Astrocyte of the spinal cord (primary cell): ENCODE measurements around the gene PIAS3.

ENCODE experiments used
- DNase-seq: peaks from one replicate; pipeline ENCODE4 v3.0.0; 2011; ENCODE audit warnings: low read depth, low spot score
- H3K4me3 ChIP-seq: 2 replicates; pipeline ENCODE4 v1.5.1; 2011; ENCODE audit warnings: low read depth, mild to moderate bottlenecking, low read length, moderate library complexity
- in situ Hi-C: cut with HindIII; loops from 2 replicates; pipeline ENCODE4 v1.10.0; 2017; ENCODE audit warnings: low sequenced_read_pairs
- TF ChIP-seq, protein P1 (sequence below): IDR thresholded peaks from 2 replicates; pipeline ENCODE4 v1.5.1; 2012; ENCODE audit warnings: low read depth, mild to moderate bottlenecking, low read length, inconsistent platforms

The PIAS3 gene

DNA sequence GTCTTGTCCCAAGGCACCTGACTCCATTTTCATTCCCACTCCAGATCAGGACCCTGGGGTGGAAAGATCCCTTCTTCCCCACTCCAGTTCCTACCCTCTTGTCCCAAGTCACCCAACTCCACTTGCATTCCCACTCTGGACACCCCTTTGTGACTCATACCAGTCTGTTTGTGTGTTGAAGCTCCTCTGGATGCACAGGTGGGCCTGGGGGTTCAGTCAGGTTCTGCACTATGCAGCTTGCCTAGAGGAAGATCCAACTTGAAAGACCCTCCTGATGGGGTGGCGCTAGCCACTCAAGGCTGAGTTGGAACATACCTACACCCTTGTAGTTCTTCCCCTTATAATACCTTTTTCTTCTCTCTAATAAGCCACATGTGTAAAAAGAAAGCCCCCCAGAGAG is 36.6 kb upstream of the PIAS3 start:
- in situ Hi-C loops, result no loop called here
- TF ChIP-seq, protein P1, sequence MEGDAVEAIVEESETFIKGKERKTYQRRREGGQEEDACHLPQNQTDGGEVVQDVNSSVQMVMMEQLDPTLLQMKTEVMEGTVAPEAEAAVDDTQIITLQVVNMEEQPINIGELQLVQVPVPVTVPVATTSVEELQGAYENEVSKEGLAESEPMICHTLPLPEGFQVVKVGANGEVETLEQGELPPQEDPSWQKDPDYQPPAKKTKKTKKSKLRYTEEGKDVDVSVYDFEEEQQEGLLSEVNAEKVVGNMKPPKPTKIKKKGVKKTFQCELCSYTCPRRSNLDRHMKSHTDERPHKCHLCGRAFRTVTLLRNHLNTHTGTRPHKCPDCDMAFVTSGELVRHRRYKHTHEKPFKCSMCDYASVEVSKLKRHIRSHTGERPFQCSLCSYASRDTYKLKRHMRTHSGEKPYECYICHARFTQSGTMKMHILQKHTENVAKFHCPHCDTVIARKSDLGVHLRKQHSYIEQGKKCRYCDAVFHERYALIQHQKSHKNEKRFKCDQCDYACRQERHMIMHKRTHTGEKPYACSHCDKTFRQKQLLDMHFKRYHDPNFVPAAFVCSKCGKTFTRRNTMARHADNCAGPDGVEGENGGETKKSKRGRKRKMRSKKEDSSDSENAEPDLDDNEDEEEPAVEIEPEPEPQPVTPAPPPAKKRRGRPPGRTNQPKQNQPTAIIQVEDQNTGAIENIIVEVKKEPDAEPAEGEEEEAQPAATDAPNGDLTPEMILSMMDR, result no peak
- no peak overlapping the region for H3K4me3 ChIP-seq
- no peak for DNase-seq

DNA sequence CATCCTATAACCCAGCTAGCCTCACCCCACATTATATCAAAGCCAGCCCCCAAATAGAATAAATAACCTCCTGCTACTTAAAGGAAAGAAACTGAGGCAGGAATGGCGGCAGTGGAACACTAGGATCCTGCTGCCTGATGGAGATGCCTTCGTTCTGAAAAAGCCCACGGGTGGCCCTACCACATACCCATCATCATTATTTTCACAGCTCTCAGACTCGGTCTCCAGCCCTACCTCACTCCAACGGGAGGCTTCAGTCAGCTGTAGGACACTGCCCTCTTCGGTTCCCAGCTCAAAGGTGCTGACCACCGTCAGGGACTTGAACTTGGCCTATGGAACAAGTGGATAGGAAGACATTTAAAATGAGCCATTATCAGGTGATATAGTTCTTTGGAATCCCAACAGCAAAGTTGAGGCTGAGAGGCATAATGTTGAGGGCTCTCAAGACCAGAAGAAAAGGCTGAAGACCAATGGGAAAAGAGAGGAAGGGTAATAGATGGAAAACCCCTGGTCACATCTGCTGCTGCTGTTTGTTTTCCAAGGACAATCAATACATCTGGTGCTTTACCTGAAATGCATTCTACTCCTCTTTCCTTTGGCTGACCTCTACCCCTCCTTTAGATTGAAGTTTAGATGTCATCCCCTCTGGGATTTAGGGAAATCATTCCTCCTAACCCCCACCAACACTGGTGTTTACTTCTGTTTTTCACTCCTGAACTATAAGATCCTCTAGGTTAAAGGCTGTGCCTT is 34.6 kb upstream of the PIAS3 start:
- in situ Hi-C loops, result no loop called here
- no peak for DNase-seq
- TF ChIP-seq, protein P1, result no peak
- no peak overlapping the region for H3K4me3 ChIP-seq

GRCh38 chr1:145892486-145893087 is 33.7 kb upstream of the PIAS3 start:
- peak; percentile 61 for DNase-seq
- TF ChIP-seq, protein P1, result no peak
- in situ Hi-C loops, result no loop called here
- H3K4me3 ChIP-seq, result no peak overlapping the region

- in situ Hi-C loops, result no loop called here
- TF ChIP-seq, protein P1, result peak; percentile 97
- DNase-seq, result peak; percentile 100
- H3K4me3 ChIP-seq, result no peak overlapping the region
Measured at GRCh38 chr1:145891587-145892485, 33.0 kb upstream of the PIAS3 start.

- no peak overlapping the region for H3K4me3 ChIP-seq
- DNase-seq, result peak; percentile 88
- TF ChIP-seq, protein P1, result no peak
- in situ Hi-C loops, result no loop called here
Measured at GRCh38 chr1:145891143-145891542, 32.3 kb upstream of the PIAS3 start.

DNA sequence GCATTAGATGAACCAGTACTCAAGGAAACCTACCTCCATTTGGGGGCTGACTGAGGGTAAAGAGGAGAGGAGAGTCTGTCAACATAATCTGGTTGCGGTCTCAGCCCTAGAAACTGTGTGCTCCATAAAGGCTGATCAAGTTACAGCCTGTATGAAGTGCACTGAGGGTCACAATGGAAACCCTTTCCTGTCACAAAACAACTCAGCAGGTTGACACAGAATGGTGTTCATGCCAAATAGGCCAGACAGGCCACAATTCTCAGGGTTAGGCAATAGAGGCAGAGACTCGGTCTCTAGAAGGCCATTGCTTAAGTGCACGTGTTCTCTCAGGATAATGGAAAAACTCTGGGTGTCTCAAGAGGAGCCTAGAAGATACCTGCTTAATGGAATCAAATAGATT is 30.8 kb upstream of the PIAS3 start:
- TF ChIP-seq, protein P1, result no peak
- in situ Hi-C loops, result no loop called here
- no peak for DNase-seq
- H3K4me3 ChIP-seq, result no peak overlapping the region
